ENCODE measurements around the gene WDSUB1.

Gene WDSUB1

GRCh38 chr2:159224061-159224813 lies 62.3 kb downstream of the WDSUB1 start:
- no peak for DNase-seq (ENCODE audit: low spot score)

GRCh38 chr2:159219394-159219998 lies 67.0 kb downstream of the WDSUB1 start:
- no peak for DNase-seq (ENCODE audit: low spot score)

- no peak for DNase-seq (ENCODE audit: low spot score)
Observed at GRCh38 chr2:159218389-159218788, 68.1 kb downstream of the WDSUB1 start.

GRCh38 chr2:159217676-159218075 lies 68.8 kb downstream of the WDSUB1 start:
- DNase-seq (ENCODE audit: low spot score): no peak

- DNase-seq (ENCODE audit: low spot score): no peak
Observed at GRCh38 chr2:159215116-159215515, 71.4 kb downstream of the WDSUB1 start.

GRCh38 chr2:159214325-159214865 lies 72.1 kb downstream of the WDSUB1 start:
- DNase-seq (ENCODE audit: low spot score): no peak

- DNase-seq (ENCODE audit: low spot score): no peak
Observed at GRCh38 chr2:159213296-159213695, 73.2 kb downstream of the WDSUB1 start.

GRCh38 chr2:159211447-159212396 lies 74.8 kb downstream of the WDSUB1 start:
- no peak for DNase-seq (ENCODE audit: low spot score)

- no peak for DNase-seq (ENCODE audit: low spot score)
Observed at GRCh38 chr2:159209341-159210306, 76.9 kb downstream of the WDSUB1 start.

GRCh38 chr2:159208438-159208837 lies 78.1 kb downstream of the WDSUB1 start:
- no peak for DNase-seq (ENCODE audit: low spot score)

GRCh38 chr2:159206736-159207380 lies 79.6 kb downstream of the WDSUB1 start:
- DNase-seq (ENCODE audit: low spot score): no peak

- DNase-seq (ENCODE audit: low spot score): no peak
Observed at GRCh38 chr2:159204381-159205144, 81.9 kb downstream of the WDSUB1 start.

- no peak for DNase-seq (ENCODE audit: low spot score)
Observed at GRCh38 chr2:159202568-159203071, 83.9 kb downstream of the WDSUB1 start.

- no peak for DNase-seq (ENCODE audit: low spot score)
Observed at GRCh38 chr2:159201360-159202063, 85.0 kb downstream of the WDSUB1 start.

- no peak for DNase-seq (ENCODE audit: low spot score)
Observed at GRCh38 chr2:159200498-159200897, 86.0 kb downstream of the WDSUB1 start.

GRCh38 chr2:159199761-159200465 lies 86.6 kb downstream of the WDSUB1 start:
- no peak for DNase-seq (ENCODE audit: low spot score)

- DNase-seq (ENCODE audit: low spot score): no peak
Observed at GRCh38 chr2:159199236-159199635, 87.3 kb downstream of the WDSUB1 start.

GRCh38 chr2:159196393-159196925 lies 90.0 kb downstream of the WDSUB1 start:
- DNase-seq (ENCODE audit: low spot score): no peak

Data from germinal center (tissue), 1 donor.